Gastroesophageal sphincter (tissue), 4 donors: ENCODE measurements around the gene BACE1-AS. TPM values are rescaled to one million over a fixed set of nuclear protein-coding genes. Genes with fewer than 3 reads are reported as not detected.
A peak's percentile ranks its signal among the peaks of the same experiment; 100 is the strongest.

Experiments
- ATAC-seq: fragments of 150-250 bp; one replicate; pipeline ENCODE4 v1.9.1; 2016; ENCODE audit warnings: mild to moderate bottlenecking, moderate library complexity
- H3K27ac ChIP-seq, 4 donors: fragments of 200-600 bp; sonication (generic) in 3 of 4; 1 replicate in 3 of 4; 2 replicates in 1 of 4; pipeline ENCODE4 v1.5.1; 2016 to 2019
- H3K27me3 ChIP-seq: fragments of 200-600 bp; sonication (generic); one replicate; pipeline ENCODE4 v1.5.1; 2019
- H3K36me3 ChIP-seq, 2 donors: fragments of 200-600 bp; sonication (generic); one replicate each; pipeline ENCODE4 v1.5.1; 2019; ENCODE audit warnings: control low read depth in 1 of 2
- H3K4me1 ChIP-seq, 3 donors: fragments of 200-600 bp; sonication (generic); 1 replicate in 2 of 3; 2 replicates in 1 of 3; pipeline ENCODE4 v1.5.1; 2016 to 2019; ENCODE audit warnings: control low read depth in 2 of 3
- H3K4me3 ChIP-seq, 2 donors: fragments of 200-600 bp; sonication (generic); one replicate each; pipeline ENCODE4 v1.5.1; 2019; ENCODE audit warnings: mild to moderate bottlenecking in 1 of 2, moderate library complexity in 1 of 2
- H3K9me3 ChIP-seq, 3 donors: fragments of 200-600 bp; sonication (generic); one replicate each; pipeline ENCODE4 v1.5.1; 2017 to 2019; ENCODE audit warnings: control low read depth in 2 of 3
- CTCF ChIP-seq, 4 experiments: fragments of 200-600 bp in 2 of 4; fragments of 450-650 bp in 2 of 4; sonication (generic) in 1 of 4; IDR thresholded peaks; one replicate each; pipeline ENCODE4 v1.5.1; 2017 to 2019; ENCODE audit warnings: antibody characterized with exemption in 4 of 4, mild to moderate bottlenecking in 2 of 4, moderate library complexity in 2 of 4
- EP300 ChIP-seq: sonication (generic); formaldehyde crosslinking; IDR thresholded peaks from one replicate; pipeline ENCODE4 v1.6.1; 2017; ENCODE audit warnings: antibody characterized with exemption, mild to moderate bottlenecking
- POLR2A ChIP-seq, 2 donors: fragments of 450-650 bp; IDR thresholded peaks; one replicate each; pipeline ENCODE4 v1.6.1; 2017; ENCODE audit warnings: antibody characterized with exemption in 2 of 2, mild to moderate bottlenecking in 2 of 2, moderate library complexity in 1 of 2
- POLR2AphosphoS5 ChIP-seq: sonication (generic); formaldehyde crosslinking; IDR thresholded peaks from one replicate; pipeline ENCODE4 v1.6.1; 2017; ENCODE audit warnings: antibody characterized with exemption
- WGBS, 2 donors: methylation state at CpG; one replicate each; pipeline ENCODE4 v1.1.5; 2018; ENCODE audit warnings: low coverage in 1 of 2; 5-methylcytosine and 5-hydroxymethylcytosine counted together
- total RNA-seq, 4 donors: library from RNA; depleted of rRNA; stranded (reverse); fragments of >200 nt; gene quantifications; one replicate each; pipeline ENCODE4 v1.1.0, GENCODE V29; 2016

The BACE1-AS gene
- total RNA-seq, 4 donors from 2014 or later = 4.8 to 13.1 (median 10.1) TPM

- peak overlapping the region; percentile 83 to 97 (median 96) for H3K27ac ChIP-seq
- WGBS, 2 donors = 1 to 2% methylated on average over 14 to 15 of the region's 15 CpGs
- no peaks in the 10 kb centered on the region for H3K9me3 ChIP-seq
- H3K4me1 ChIP-seq = peaks cover 0 to 23% (median 10%) of the 10 kb centered on the region in 3 donors
- H3K4me3 ChIP-seq = peak overlapping the region; percentile 82 to 84
- TF ChIP-seq CTCF (IDR thresholded peaks at IDR 0.05) = no peak
- TF ChIP-seq POLR2AphosphoS5 = no peak
- TF ChIP-seq POLR2A (IDR thresholded peaks at IDR 0.05) = no peak
- no peak for TF ChIP-seq EP300
- H3K27me3 ChIP-seq = no peaks in the 10 kb centered on the region
- peak; percentile 48 for ATAC-seq
- no peaks in the 10 kb centered on the region for H3K36me3 ChIP-seq
Measured at GRCh38 chr11:117328375-117329010, 37.3 kb downstream of the BACE1-AS start.

GRCh38 chr11:117332843-117333242 lies 41.7 kb downstream of the BACE1-AS start:
- Histone ChIP-seq H3K27ac (no peak overlapping the region), H3K4me3 (no peak overlapping the region), H3K9me3 (no peaks in the 10 kb centered on the region), H3K4me1 (peaks cover 0 to 23% (median 10%) of the 10 kb centered on the region in 3 donors), H3K27me3 (no peaks in the 10 kb centered on the region), H3K36me3 (peaks cover 0 to 35% of the 10 kb centered on the region in 2 donors)
- WGBS, 2 donors = 40 to 50% methylated on average over 1 to 2 of the region's 2 CpGs
- ATAC-seq = no peak
- TF ChIP-seq CTCF (IDR thresholded peaks at IDR 0.05) = no peak
- no peak for TF ChIP-seq POLR2A (IDR thresholded peaks at IDR 0.05)
- no peak for TF ChIP-seq POLR2AphosphoS5
- TF ChIP-seq EP300 = no peak

- no peak overlapping the region for H3K27ac ChIP-seq
- peaks cover 0 to 46% of the 10 kb centered on the region in 2 donors for H3K36me3 ChIP-seq
- ATAC-seq = no peak
- no peak for TF ChIP-seq CTCF (IDR thresholded peaks at IDR 0.05)
- TF ChIP-seq POLR2AphosphoS5 = no peak
- WGBS, 2 donors = 72 to 78% methylated on average over 9 of the region's 9 CpGs
- H3K9me3 ChIP-seq = no peaks in the 10 kb centered on the region
- no peak overlapping the region for H3K4me3 ChIP-seq
- peaks cover 0 to 16% (median 6%) of the 10 kb centered on the region in 3 donors for H3K4me1 ChIP-seq
- H3K27me3 ChIP-seq = no peaks in the 10 kb centered on the region
Measured at GRCh38 chr11:117333917-117334316, 42.8 kb downstream of the BACE1-AS start.

- Histone ChIP-seq H3K36me3 (peaks cover 0 to 56% of the 10 kb centered on the region in 2 donors), H3K27me3 (no peaks in the 10 kb centered on the region), H3K9me3 (no peaks in the 10 kb centered on the region), H3K4me3 (no peak overlapping the region), H3K27ac (no peak overlapping the region), H3K4me1 (peaks cover 0 to 7% (median 0%) of the 10 kb centered on the region in 3 donors)
- 83 to 95% methylated on average over 3 to 5 of the region's 6 CpGs for WGBS, 2 donors
- TF ChIP-seq EP300 = no peak
- TF ChIP-seq CTCF (IDR thresholded peaks at IDR 0.05) = no peak
- no peak for ATAC-seq
Measured at GRCh38 chr11:117334896-117335295, 43.8 kb downstream of the BACE1-AS start.

- no peaks in the 10 kb centered on the region for H3K27me3 ChIP-seq
- H3K4me3 ChIP-seq = no peak overlapping the region
- H3K4me1 ChIP-seq = peaks cover 0 to 2% (median 0%) of the 10 kb centered on the region in 3 donors
- no peak for ATAC-seq
- TF ChIP-seq CTCF (IDR thresholded peaks at IDR 0.05) (no peak), EP300 (no peak), POLR2AphosphoS5 (no peak), POLR2A (IDR thresholded peaks at IDR 0.05) (no peak)
- WGBS, 2 donors = 89 to 95% methylated on average over 4 to 5 of the region's 5 CpGs
- H3K27ac ChIP-seq = no peak overlapping the region
- H3K36me3 ChIP-seq = peaks cover 0 to 61% of the 10 kb centered on the region in 2 donors
- H3K9me3 ChIP-seq = no peaks in the 10 kb centered on the region
Measured at GRCh38 chr11:117335399-117335798, 44.3 kb downstream of the BACE1-AS start.
